Measurements from ENCODE around the gene GADD45G.

Gene GADD45G, protein sequence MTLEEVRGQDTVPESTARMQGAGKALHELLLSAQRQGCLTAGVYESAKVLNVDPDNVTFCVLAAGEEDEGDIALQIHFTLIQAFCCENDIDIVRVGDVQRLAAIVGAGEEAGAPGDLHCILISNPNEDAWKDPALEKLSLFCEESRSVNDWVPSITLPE

GRCh38 chr9:89604729-89605464, at the start of gene GADD45G:
GADD45G (plus strand) TSS chr9:89605012; CDS start chr9:89605122, 110 bp downstream.
- FAIRE-seq: no peak
- TF ChIP-seq CTCF (IDR thresholded peaks at IDR 0.05; ENCODE audit: insufficient read depth, missing control alignments): no peak
- DNase-seq (ENCODE audit: insufficient read length, low spot score): peak; percentile 69

DNA sequence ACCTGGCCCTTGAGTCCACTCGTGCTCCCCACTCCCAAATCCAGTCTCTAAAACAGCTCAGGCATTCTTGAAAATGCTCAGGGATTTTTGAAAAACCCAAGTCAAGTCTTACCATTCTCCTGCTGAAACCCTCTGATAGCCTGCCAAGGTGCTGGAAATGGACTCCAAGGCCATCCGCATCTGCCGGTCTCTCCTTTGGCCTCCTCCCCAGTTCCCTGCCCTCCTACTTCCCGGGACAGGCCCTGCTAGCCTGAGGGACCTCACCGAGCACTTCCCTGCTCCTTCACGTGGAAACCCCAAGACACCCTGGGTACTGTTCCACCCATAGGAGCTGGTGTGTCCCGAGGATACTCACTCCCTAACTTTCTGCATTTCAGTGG, 49.8 kb upstream of the GADD45G start:
- no peak for DNase-seq (ENCODE audit: insufficient read length, low spot score)
- no peak for FAIRE-seq
- no peak for TF ChIP-seq CTCF (IDR thresholded peaks at IDR 0.05; ENCODE audit: insufficient read depth, missing control alignments)

GRCh38 chr9:89555451-89556375, 49.1 kb upstream of the GADD45G start:
- FAIRE-seq (peak; percentile 29), DNase-seq (ENCODE audit: insufficient read length, low spot score) (peak; percentile 33)
- no peak for TF ChIP-seq CTCF (IDR thresholded peaks at IDR 0.05; ENCODE audit: insufficient read depth, missing control alignments)

GRCh38 chr9:89558196-89558899, 46.5 kb upstream of the GADD45G start:
- FAIRE-seq (no peak), DNase-seq (ENCODE audit: insufficient read length, low spot score) (no peak)
- no peak for TF ChIP-seq CTCF (IDR thresholded peaks at IDR 0.05; ENCODE audit: insufficient read depth, missing control alignments)

DNA sequence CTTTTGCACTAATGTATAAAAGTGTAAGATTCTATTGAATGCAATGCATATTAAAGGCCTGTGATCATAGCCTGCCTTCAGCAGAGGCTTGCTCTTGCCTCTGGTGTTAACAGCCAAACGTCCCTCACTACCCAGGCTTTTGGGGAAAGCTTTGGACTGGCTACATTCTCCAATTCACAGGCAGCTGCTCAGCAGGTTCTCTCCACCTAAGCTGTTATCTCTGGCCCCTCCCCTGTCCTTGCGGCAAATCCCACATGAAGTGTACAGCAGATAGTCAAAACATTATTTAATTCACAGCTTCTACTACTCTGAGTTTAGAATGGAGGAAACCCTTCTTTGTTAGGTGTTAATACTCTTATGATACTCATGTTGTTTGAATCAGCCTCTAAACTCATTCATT, 45.9 kb upstream of the GADD45G start:
- no peak for TF ChIP-seq CTCF (IDR thresholded peaks at IDR 0.05; ENCODE audit: insufficient read depth, missing control alignments)
- no peak for DNase-seq (ENCODE audit: insufficient read length, low spot score)
- FAIRE-seq: no peak

GRCh38 chr9:89562186-89562814, 42.5 kb upstream of the GADD45G start:
- no peak for TF ChIP-seq CTCF (IDR thresholded peaks at IDR 0.05; ENCODE audit: insufficient read depth, missing control alignments)
- FAIRE-seq: no peak
- no peak for DNase-seq (ENCODE audit: insufficient read length, low spot score)

Measured in D721Med (cell line).